GM23338 (cell line): ENCODE data around the gene CHD5. TPM values are rescaled to one million over a fixed set of nuclear protein-coding genes. Genes with fewer than 3 reads are reported as not detected.

ENCODE experiments used
- ATAC-seq: fragments of 200-7000 bp; cut with Tn5 transposase; 3 replicates; pipeline ENCODE4 v1.9.1; 2020
- DNase-seq: peaks from one replicate; pipeline ENCODE4 v3.0.0-alpha.2; 2015; ENCODE audit warnings: low spot score
- H2AFZ ChIP-seq: fragments of 200-600 bp; sonication (generic); 2 replicates; pipeline ENCODE4 v1.8.0; 2016; ENCODE audit warnings: antibody characterized with exemption, mild to moderate bottlenecking, moderate library complexity
- H3F3A ChIP-seq: fragments of 200-600 bp; sonication (generic); replicated peaks from 2 replicates; pipeline ENCODE4 v1.8.0; 2017; ENCODE audit warnings: antibody characterized with exemption, mixed run types, low read depth
- H3K27ac ChIP-seq: fragments of 200-600 bp; sonication (generic); 2 replicates; pipeline ENCODE4 v1.6.1; 2016; ENCODE audit warnings: low read depth
- H3K27me3 ChIP-seq: fragments of 200-600 bp; sonication (generic); 2 replicates; pipeline ENCODE4 v1.8.0; 2016; ENCODE audit warnings: mild to moderate bottlenecking, mixed run types, moderate library complexity; ENCODE audit not compliant: insufficient read depth
- H3K36me3 ChIP-seq: fragments of 200-600 bp; sonication (generic); 2 replicates; pipeline ENCODE4 v1.8.0; 2016; ENCODE audit warnings: mild to moderate bottlenecking; ENCODE audit not compliant: insufficient read depth
- H3K4me1 ChIP-seq: fragments of 200-600 bp; sonication (generic); 2 replicates; pipeline ENCODE4 v1.8.0; 2016; ENCODE audit warnings: mild to moderate bottlenecking, moderate library complexity; ENCODE audit not compliant: insufficient read depth
- H3K4me2 ChIP-seq: fragments of 200-600 bp; sonication (generic); 2 replicates; pipeline ENCODE4 v1.7.1; 2017; ENCODE audit warnings: mixed run types
- H3K4me3 ChIP-seq: fragments of 200-600 bp; sonication (generic); 2 replicates; pipeline ENCODE4 v1.6.1; 2016; ENCODE audit warnings: mixed run types
- H3K79me2 ChIP-seq: fragments of 200-600 bp; sonication (generic); replicated peaks from 2 replicates; pipeline ENCODE4 v1.8.0; 2017; ENCODE audit warnings: mild to moderate bottlenecking; ENCODE audit not compliant: insufficient read depth
- H3K9me2 ChIP-seq: fragments of 200-600 bp; sonication (generic); 2 replicates; pipeline ENCODE4 v1.8.0; 2017; ENCODE audit not compliant: insufficient read depth
- H4K20me1 ChIP-seq: fragments of 200-600 bp; sonication (generic); replicated peaks from 2 replicates; pipeline ENCODE4 v1.8.0; 2017; ENCODE audit warnings: mild to moderate bottlenecking; ENCODE audit not compliant: insufficient read depth
- H3K27ac Mint-ChIP-seq: 2 replicates; pipeline ENCODE4 v1.8.0; 2020; ENCODE audit warnings: inconsistent platforms, mild to moderate bottlenecking, moderate library complexity, mixed read lengths
- H3K27me3 Mint-ChIP-seq: 3 replicates; pipeline ENCODE4 v1.8.0; 2022; ENCODE audit warnings: low read depth, mild to moderate bottlenecking, moderate library complexity, mixed read lengths, inconsistent platforms; ENCODE audit not compliant: insufficient read depth, poor library complexity
- H3K36me3 Mint-ChIP-seq: 3 replicates; pipeline ENCODE4 v1.8.0; 2021; ENCODE audit warnings: low read depth, mild to moderate bottlenecking, inconsistent platforms, moderate library complexity, mixed read lengths
- H3K4me1 Mint-ChIP-seq: 3 replicates; pipeline ENCODE4 v1.8.0; 2020; ENCODE audit warnings: mild to moderate bottlenecking, inconsistent platforms, mixed read lengths
- H3K4me3 Mint-ChIP-seq: 3 replicates; pipeline ENCODE4 v1.8.0; 2021; ENCODE audit warnings: moderate library complexity, mild to moderate bottlenecking, inconsistent platforms, mixed read lengths
- H3K9me3 Mint-ChIP-seq: 3 replicates; pipeline ENCODE4 v1.8.0; 2020; ENCODE audit warnings: moderate library complexity, mild to moderate bottlenecking, inconsistent platforms, mixed read lengths
- CREB1 ChIP-seq: fragments of 250-450 bp; sonication (Bioruptor Pico); IDR thresholded peaks from 2 replicates; pipeline ENCODE4 v1.5.0; 2020; ENCODE audit warnings: low read depth, mild to moderate bottlenecking, moderate library complexity
- CTCF ChIP-seq, 2 experiments: fragments of 200-600 bp in 1 of 2; sonication (generic) in 1 of 2; conservative IDR thresholded peaks; 2 replicates each; pipeline versions ENCODE4 v1.5.1 to v1.6.1; 2016 to 2017; ENCODE audit warnings: antibody characterized with exemption in 2 of 2, low read depth in 2 of 2, mild to moderate bottlenecking in 2 of 2, moderate library complexity in 1 of 2
- ETS1 ChIP-seq: IDR thresholded peaks from 2 replicates; pipeline ENCODE4 v1.6.1; 2016; ENCODE audit warnings: antibody characterized with exemption
- EZH2 ChIP-seq: fragments of 200-600 bp; sonication (generic); IDR thresholded peaks from one replicate; pipeline ENCODE4 v1.8.0; 2017; ENCODE audit warnings: antibody characterized with exemption, mild to moderate bottlenecking, low read depth; ENCODE audit not compliant: unreplicated experiment
- EZH2phosphoT487 ChIP-seq: fragments of 200-600 bp; sonication (generic); IDR thresholded peaks from one replicate; pipeline ENCODE4 v1.8.1; 2018; ENCODE audit warnings: antibody characterized with exemption; ENCODE audit not compliant: unreplicated experiment
- JUNB ChIP-seq: IDR thresholded peaks from one replicate; pipeline ENCODE4 v1.6.1; 2016; ENCODE audit warnings: antibody characterized with exemption; ENCODE audit not compliant: unreplicated experiment
- NANOG ChIP-seq: IDR thresholded peaks from 2 replicates; pipeline ENCODE4 v1.6.1; 2016; ENCODE audit warnings: antibody characterized with exemption, borderline replicate concordance
- POLR2AphosphoS5 ChIP-seq: IDR thresholded peaks from 2 replicates; pipeline ENCODE4 v1.6.1; 2016; ENCODE audit warnings: antibody characterized with exemption, low read depth
- REST ChIP-seq: IDR thresholded peaks from one replicate; pipeline ENCODE4 v1.6.1; 2018; ENCODE audit warnings: antibody characterized with exemption; ENCODE audit not compliant: unreplicated experiment
- STAT1 ChIP-seq: IDR thresholded peaks from one replicate; pipeline ENCODE4 v1.6.1; 2016; ENCODE audit warnings: antibody characterized with exemption; ENCODE audit not compliant: unreplicated experiment
- ZNF114 ChIP-seq: fragments of 250-450 bp; sonication (Bioruptor Pico); IDR thresholded peaks from 2 replicates; pipeline ENCODE4 v1.5.0; 2020; ENCODE audit warnings: mild to moderate bottlenecking, moderate library complexity
- ZNF331 ChIP-seq: fragments of 250-450 bp; sonication (Bioruptor Pico); IDR thresholded peaks from 2 replicates; pipeline ENCODE4 v1.5.0; 2020; ENCODE audit warnings: low read depth, mild to moderate bottlenecking, moderate library complexity
- ZNF462 ChIP-seq: fragments of 250-450 bp; sonication (Bioruptor Pico); IDR thresholded peaks from 2 replicates; pipeline ENCODE4 v1.5.0; 2020; ENCODE audit warnings: mild to moderate bottlenecking, moderate library complexity
- polyA plus RNA-seq: library from polyadenylated mRNA; unstranded; fragments of >200 nt; fragmentation: Nextera tagmentation; extraction: Ambion mirVana; gene quantifications from 2 replicates; pipeline ENCODE4 v1.2.1, GENCODE V29; 2016
- total RNA-seq: library from RNA; depleted of rRNA; stranded (reverse); fragments of >200 nt; shearing (Covaris generic); gene quantifications from 2 replicates; pipeline ENCODE4 v1.2.3, GENCODE V29; 2014

The CHD5 gene
- total and polyA plus RNA-seq, 2 experiments from 2014 or later, result 0.32 to 1.0 TPM

- Histone ChIP-seq H3K27ac (no peak overlapping the region), H3K4me2 (no peak overlapping the region)
- H3K27ac Mint-ChIP-seq, result no peak overlapping the region
Measured at GRCh38 chr1:6130036-6130435, 50.1 kb downstream of the CHD5 start.

More at GRCh38 chr1:6130036-6130435, 50.1 kb downstream of the CHD5 start:
- Histone ChIP-seq H3K9me2 (no peaks in the 10 kb centered on the region), H3K36me3 (no peaks in the 10 kb centered on the region), H3K79me2 (no peaks in the 10 kb centered on the region), H3K4me3 (no peak overlapping the region), H3K4me1 (no peaks in the 10 kb centered on the region), H2AFZ (no peak overlapping the region), H3K27me3 (no peaks in the 10 kb centered on the region), H3F3A (no peaks in the 10 kb centered on the region), H4K20me1 (no peaks in the 10 kb centered on the region)
- Mint-ChIP-seq H3K27me3 (peaks cover 21% of the 10 kb centered on the region), H3K36me3 (no peaks in the 10 kb centered on the region; the same call in 2 of the 3 replicates), H3K9me3 (no peaks in the 10 kb centered on the region), H3K4me1 (no peaks in the 10 kb centered on the region; the same call in 2 of the 3 replicates), H3K4me3 (no peak overlapping the region)
- TF ChIP-seq JUNB (no peak), NANOG (no peak), ZNF331 (CRISPR knock-in tag) (no peak), STAT1 (no peak), ZNF462 (CRISPR knock-in tag) (no peak), ZNF114 (CRISPR knock-in tag) (no peak), ETS1 (no peak), REST (no peak), CTCF (conservative IDR thresholded peaks at IDR 0.05; ENCODE audit: low read depth in 2 of 2) (no peak), EZH2 (no peak), EZH2phosphoT487 (no peak), CREB1 (CRISPR knock-in tag) (no peak), POLR2AphosphoS5 (no peak)
- ATAC-seq, result no peak
- no peak for DNase-seq
